ENCODE results near the gene NPAS3. TPM values are rescaled to one million over a fixed set of nuclear protein-coding genes. Genes with fewer than 3 reads are reported as not detected.
A peak's percentile ranks its signal among the peaks of the same experiment; 100 is the strongest.

Gene NPAS3
- total and polyA plus RNA-seq, 2 of the 8 experiments (the other 6 are each of a cell fraction or from before 2014, with no cell fraction given): 0.11 to 0.60 TPM

GRCh38 chr14:33110737-33111443, 172.2 kb downstream of the NPAS3 start:
- no peaks in the 10 kb centered on the region for H3K9me3 ChIP-seq (ENCODE audit: insufficient read depth in 2 of 2, low read depth in 1 of 2, low read length in 1 of 2)
- ChIA-PET POLR2A (ENCODE audit: partially characterized antibody) (no interaction called here), CTCF (ENCODE audit: partially characterized antibody) (interaction anchor here (1.4 kb wide), 1 partner anchor 24 kb away, joined by 4 read pairs; no protein-coding TSS in a partner anchor)
- H4K20me1 ChIP-seq (replicated peaks in 1 of 2; ENCODE audit: control insufficient read depth in 1 of 2, insufficient read depth in 2 of 2, low read length in 2 of 2): no peaks in the 10 kb centered on the region
- H3K4me3 ChIP-seq (ENCODE audit: extremely low read depth in 1 of 4, insufficient read depth in 2 of 4, low read depth in 3 of 4, low read length in 4 of 4): no peak overlapping the region
- H2BK20ac ChIP-seq (ENCODE audit: low read length): 0 out of 2 replicates have a peak overlapping the region, but pooled peaks have one; percentile 75
- H3K36me3 ChIP-seq (ENCODE audit: control insufficient read depth in 2 of 4, insufficient read depth in 4 of 4, low read length in 3 of 4): no peaks in the 10 kb centered on the region
- no peak overlapping the region for H4K91ac ChIP-seq (replicated peaks; ENCODE audit: insufficient read length, low read length)
- H3K4me2 ChIP-seq (ENCODE audit: insufficient read depth in 1 of 2, low read depth in 2 of 2, low read length in 2 of 2): peak overlapping the region in 1 of 2 experiments; percentile 8; a peak in 2 of 4 replicates
- FAIRE-seq: no peak
- H3K4ac ChIP-seq (replicated peaks; ENCODE audit: insufficient read length, low read depth, low read length): no peak overlapping the region
- H3K27ac ChIP-seq (ENCODE audit: low read depth, low read length): no peak overlapping the region
- H4K8ac ChIP-seq (ENCODE audit: extremely low read depth, insufficient read depth, low read length): peak overlapping the region; percentile 81
- H3K79me2 ChIP-seq (ENCODE audit: control insufficient read depth in 1 of 2, insufficient read depth in 2 of 2, low read length in 2 of 2): no peaks in the 10 kb centered on the region
- 63% methylated on average over 8 of the region's 8 CpGs; no CpG with 5 or more reads in 1 of the 2 experiments for WGBS, 2 experiments (ENCODE audit: extremely low coverage in 1 of 2, insufficient coverage in 1 of 2, insufficient read length in 1 of 2, insufficient replicate concordance in 2 of 2, low coverage in 1 of 2, low lambda C conversion rate in 2 of 2, missing lambda C conversion rate in 1 of 2)
- H3K9ac ChIP-seq (replicated peaks in 1 of 4; ENCODE audit: extremely low read depth in 1 of 4, low read depth in 3 of 4, low read length in 3 of 4): no peak overlapping the region
- H4K5ac ChIP-seq (ENCODE audit: insufficient read length, low read depth, low read length): no peak overlapping the region
- no peak overlapping the region for H3K23ac ChIP-seq (ENCODE audit: insufficient read length)
- no peaks in the 10 kb centered on the region for H3K23me2 ChIP-seq (ENCODE audit: low read depth, low read length)
- H3K14ac ChIP-seq (ENCODE audit: insufficient read length): no peak overlapping the region
- peak overlapping the region; percentile 97 for H2AFZ ChIP-seq (ENCODE audit: low read length)
- no peak overlapping the region; the same call in 1 of the 2 replicates for H3K18ac ChIP-seq (ENCODE audit: extremely low read depth, low read length)
- H2AK5ac ChIP-seq (ENCODE audit: low read depth, low read length): no peak overlapping the region
- H3K56ac ChIP-seq (replicated peaks; ENCODE audit: insufficient read length, low read depth, low read length): no peak overlapping the region
- H2BK120ac ChIP-seq (replicated peaks; ENCODE audit: low read depth, low read length): no peak overlapping the region
- H3K27me3 ChIP-seq (replicated peaks in 1 of 4; ENCODE audit: control insufficient read depth in 3 of 4, extremely low read depth in 1 of 4, insufficient read depth in 3 of 4, low read length in 3 of 4): no peaks in the 10 kb centered on the region
- no peaks in the 10 kb centered on the region for H3K79me1 ChIP-seq (ENCODE audit: low read depth, low read length)
- no peak overlapping the region for H2BK12ac ChIP-seq (ENCODE audit: low read depth, low read length)
- peaks cover 0 to 3% (median 0%) of the 10 kb centered on the region in 4 experiments; a peak in 2 of 7 replicates for H3K4me1 ChIP-seq (replicated peaks in 1 of 4; ENCODE audit: control insufficient read depth in 3 of 4, insufficient read depth in 4 of 4, low read length in 3 of 4)
- H2BK5ac ChIP-seq (ENCODE audit: low read depth, low read length): peak overlapping the region; percentile 66; the same call in 1 of the 2 replicates
- DNase-seq (ENCODE audit: low read depth in 1 of 2, low spot score in 2 of 2): peak in 1 of 2 experiments; percentile 47
- no peak overlapping the region for H2BK15ac ChIP-seq (ENCODE audit: low read length)
- no peak for TF ChIP-seq SP2 (IDR thresholded peaks at IDR 0.05; ENCODE audit: low read length)
- TF ChIP-seq EZH2 (IDR thresholded peaks at IDR 0.05; ENCODE audit: low read depth, low read length, severe bottlenecking): no peak
- no peak for TF ChIP-seq SP1 (IDR thresholded peaks at IDR 0.05; ENCODE audit: low read depth, low read length)

Measured in H1 (cell line).